ENCODE results near the gene AP1M1.

AP1M1 gene

DNA sequence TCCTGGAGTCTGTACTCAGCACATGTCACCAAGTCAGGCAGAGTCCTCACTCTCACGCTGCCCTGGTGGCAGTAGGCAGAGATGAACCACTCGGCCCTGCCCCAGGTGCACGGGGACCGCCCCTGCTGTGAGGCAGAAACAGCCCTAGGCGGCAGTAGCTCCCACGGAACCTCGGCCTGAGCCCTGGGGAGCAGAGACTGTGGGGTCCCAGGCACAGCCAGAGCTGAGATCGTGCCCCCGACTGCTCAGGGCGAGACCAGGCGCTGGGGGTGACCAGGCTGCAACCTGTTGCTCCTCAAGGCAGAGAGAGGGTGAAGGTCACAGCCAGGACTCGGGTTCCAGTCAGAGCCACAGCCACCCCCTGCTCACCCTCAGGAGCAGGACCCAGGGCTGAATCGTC is 34.9 kb downstream of the AP1M1 start:
- H4K20me1 ChIP-seq (ENCODE audit: insufficient read depth), result no peaks in the 10 kb centered on the region
- H3K36me3 ChIP-seq (ENCODE audit: insufficient read depth), result no peaks in the 10 kb centered on the region
- H3K4me3 ChIP-seq (IDR thresholded peaks at IDR 0.05; ENCODE audit: insufficient read depth, low read depth, low read length), result no peak overlapping the region
- H3K4me2 ChIP-seq, result no peak overlapping the region
- no peak overlapping the region for H3K9ac ChIP-seq
- H3K27me3 ChIP-seq (ENCODE audit: insufficient read depth, low read depth), result no peaks in the 10 kb centered on the region
- no peaks in the 10 kb centered on the region for H3K4me1 ChIP-seq (ENCODE audit: low read depth, poor library complexity, severe bottlenecking)
- no peaks in the 10 kb centered on the region for H3K79me2 ChIP-seq (ENCODE audit: insufficient read depth, low read depth)
- no peak overlapping the region for H3K27ac ChIP-seq
- TF ChIP-seq, protein P1, sequence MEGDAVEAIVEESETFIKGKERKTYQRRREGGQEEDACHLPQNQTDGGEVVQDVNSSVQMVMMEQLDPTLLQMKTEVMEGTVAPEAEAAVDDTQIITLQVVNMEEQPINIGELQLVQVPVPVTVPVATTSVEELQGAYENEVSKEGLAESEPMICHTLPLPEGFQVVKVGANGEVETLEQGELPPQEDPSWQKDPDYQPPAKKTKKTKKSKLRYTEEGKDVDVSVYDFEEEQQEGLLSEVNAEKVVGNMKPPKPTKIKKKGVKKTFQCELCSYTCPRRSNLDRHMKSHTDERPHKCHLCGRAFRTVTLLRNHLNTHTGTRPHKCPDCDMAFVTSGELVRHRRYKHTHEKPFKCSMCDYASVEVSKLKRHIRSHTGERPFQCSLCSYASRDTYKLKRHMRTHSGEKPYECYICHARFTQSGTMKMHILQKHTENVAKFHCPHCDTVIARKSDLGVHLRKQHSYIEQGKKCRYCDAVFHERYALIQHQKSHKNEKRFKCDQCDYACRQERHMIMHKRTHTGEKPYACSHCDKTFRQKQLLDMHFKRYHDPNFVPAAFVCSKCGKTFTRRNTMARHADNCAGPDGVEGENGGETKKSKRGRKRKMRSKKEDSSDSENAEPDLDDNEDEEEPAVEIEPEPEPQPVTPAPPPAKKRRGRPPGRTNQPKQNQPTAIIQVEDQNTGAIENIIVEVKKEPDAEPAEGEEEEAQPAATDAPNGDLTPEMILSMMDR (conservative IDR thresholded peaks at IDR 0.05; ENCODE audit: low read depth, low read length), result no peak
- no peak overlapping the region for H2AFZ ChIP-seq (ENCODE audit: low read depth)

DNA sequence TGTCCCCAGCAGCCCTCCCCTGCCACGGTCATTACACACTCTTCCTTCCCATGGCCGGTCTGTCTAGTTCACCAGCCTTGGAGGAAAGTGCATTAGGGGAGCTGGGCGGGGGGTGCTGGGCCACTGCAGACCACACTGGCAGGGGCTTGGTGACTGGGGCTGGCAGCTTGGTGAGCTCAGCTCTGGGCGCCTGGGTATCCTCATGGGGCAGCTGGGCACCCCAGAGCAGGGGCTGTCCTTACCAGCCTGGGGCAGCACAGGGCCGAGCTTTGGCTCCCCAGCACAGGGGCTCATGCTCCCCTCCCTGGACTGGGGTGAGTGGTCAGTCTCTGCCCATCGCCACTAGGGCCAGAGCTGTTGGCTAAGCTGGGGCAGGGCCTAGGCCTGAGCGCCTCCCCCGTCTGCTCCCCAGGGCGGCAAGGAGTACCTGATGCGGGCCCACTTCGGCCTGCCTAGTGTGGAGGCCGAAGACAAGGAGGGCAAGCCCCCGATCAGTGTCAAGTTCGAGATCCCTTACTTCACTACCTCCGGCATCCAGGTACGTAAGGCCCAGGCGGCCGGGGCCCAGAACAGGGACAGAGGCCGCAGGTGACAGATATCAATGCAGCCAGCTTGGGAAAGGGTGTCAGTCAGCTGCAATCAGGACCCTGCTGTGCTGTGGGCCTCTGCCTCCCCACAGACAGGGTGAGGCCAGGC is 35.5 kb downstream of the AP1M1 start:
- Histone ChIP-seq H2AFZ (ENCODE audit: low read depth) (no peak overlapping the region), H3K36me3 (ENCODE audit: insufficient read depth) (no peaks in the 10 kb centered on the region), H3K27me3 (ENCODE audit: insufficient read depth, low read depth) (no peaks in the 10 kb centered on the region), H3K4me1 (ENCODE audit: low read depth, poor library complexity, severe bottlenecking) (no peaks in the 10 kb centered on the region), H3K27ac (no peak overlapping the region), H3K9ac (no peak overlapping the region), H3K79me2 (ENCODE audit: insufficient read depth, low read depth) (no peaks in the 10 kb centered on the region), H4K20me1 (ENCODE audit: insufficient read depth) (no peaks in the 10 kb centered on the region), H3K4me3 (IDR thresholded peaks at IDR 0.05; ENCODE audit: insufficient read depth, low read depth, low read length) (no peak overlapping the region), H3K4me2 (no peak overlapping the region)
- TF ChIP-seq, protein P1 (conservative IDR thresholded peaks at IDR 0.05; ENCODE audit: low read depth, low read length), result no peak

DNA sequence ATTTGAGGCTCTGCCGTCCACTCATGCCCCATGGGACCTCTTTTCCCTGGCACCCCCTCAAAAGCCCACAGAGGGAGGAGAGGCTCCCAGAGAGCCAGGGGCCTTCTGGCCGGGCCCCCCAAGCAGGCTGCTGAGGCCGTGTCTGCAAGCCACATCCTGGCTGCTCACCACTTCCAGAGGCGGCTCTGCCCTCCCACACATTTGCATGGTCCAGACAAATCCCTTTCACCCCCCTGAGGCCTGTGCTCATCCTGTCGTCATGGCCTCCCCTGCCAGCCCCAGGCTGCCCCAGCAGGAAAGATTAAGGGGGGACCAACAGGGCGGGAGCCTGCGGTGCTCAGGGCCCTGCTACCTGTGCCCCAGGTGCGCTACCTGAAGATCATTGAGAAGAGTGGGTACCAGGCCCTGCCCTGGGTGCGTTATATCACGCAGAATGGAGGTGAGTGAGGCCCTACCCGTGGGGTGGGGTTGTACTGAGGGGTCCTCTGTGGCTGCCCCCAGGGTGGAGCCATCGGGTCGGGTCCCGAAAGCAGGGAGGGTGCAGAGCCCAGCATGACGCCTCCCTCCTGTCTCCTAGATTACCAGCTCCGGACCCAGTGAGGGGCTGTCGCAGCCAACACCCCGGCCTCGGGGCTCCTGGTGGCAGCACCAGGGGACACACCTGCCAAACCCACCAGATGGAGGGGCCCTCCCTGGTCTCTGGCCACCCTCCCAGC is 36.3 kb downstream of the AP1M1 start:
- H2AFZ ChIP-seq (ENCODE audit: low read depth), result no peak overlapping the region
- H3K4me2 ChIP-seq, result no peak overlapping the region
- H3K27ac ChIP-seq, result no peak overlapping the region
- H3K36me3 ChIP-seq (ENCODE audit: insufficient read depth), result no peaks in the 10 kb centered on the region
- H3K79me2 ChIP-seq (ENCODE audit: insufficient read depth, low read depth), result no peaks in the 10 kb centered on the region
- no peaks in the 10 kb centered on the region for H4K20me1 ChIP-seq (ENCODE audit: insufficient read depth)
- TF ChIP-seq, protein P1 (conservative IDR thresholded peaks at IDR 0.05; ENCODE audit: low read depth, low read length), result no peak
- no peak overlapping the region for H3K4me3 ChIP-seq (IDR thresholded peaks at IDR 0.05; ENCODE audit: insufficient read depth, low read depth, low read length)
- no peak overlapping the region for H3K9ac ChIP-seq
- no peaks in the 10 kb centered on the region for H3K27me3 ChIP-seq (ENCODE audit: insufficient read depth, low read depth)
- no peaks in the 10 kb centered on the region for H3K4me1 ChIP-seq (ENCODE audit: low read depth, poor library complexity, severe bottlenecking)

GRCh38 chr19:16234552-16235445 is 37.1 kb downstream of the AP1M1 start:
- H3K27me3 ChIP-seq (ENCODE audit: insufficient read depth, low read depth), result no peaks in the 10 kb centered on the region
- no peak overlapping the region for H3K4me3 ChIP-seq (IDR thresholded peaks at IDR 0.05; ENCODE audit: insufficient read depth, low read depth, low read length)
- no peaks in the 10 kb centered on the region for H3K4me1 ChIP-seq (ENCODE audit: low read depth, poor library complexity, severe bottlenecking)
- TF ChIP-seq, protein P1 (conservative IDR thresholded peaks at IDR 0.05; ENCODE audit: low read depth, low read length), result no peak
- no peaks in the 10 kb centered on the region for H4K20me1 ChIP-seq (ENCODE audit: insufficient read depth)
- H2AFZ ChIP-seq (ENCODE audit: low read depth), result no peak overlapping the region
- H3K27ac ChIP-seq, result no peak overlapping the region
- no peaks in the 10 kb centered on the region for H3K36me3 ChIP-seq (ENCODE audit: insufficient read depth)
- H3K79me2 ChIP-seq (ENCODE audit: insufficient read depth, low read depth), result no peaks in the 10 kb centered on the region
- H3K9ac ChIP-seq, result no peak overlapping the region
- no peak overlapping the region for H3K4me2 ChIP-seq

Data from KMS-11 (cell line).